AG09319 (cell line): Measurements from ENCODE around the gene GAS6.
"Not testable (repeated sequence)": the region's sequence is repeated elsewhere in the genome, so short reads cannot be mapped to it uniquely, and the experiment has no call there.

ENCODE experiments used
- DNase-seq: peaks from one replicate; pipeline ENCODE4 v3.0.0-alpha.2; 2010; ENCODE audit warnings: low read depth; ENCODE audit errors: extremely low read depth
- CTCF ChIP-seq: IDR thresholded peaks from 2 replicates; pipeline ENCODE4 v1.5.1; 2011; ENCODE audit warnings: low read depth, mild to moderate bottlenecking, inconsistent platforms, low read length, moderate library complexity

GAS6 gene

DNA sequence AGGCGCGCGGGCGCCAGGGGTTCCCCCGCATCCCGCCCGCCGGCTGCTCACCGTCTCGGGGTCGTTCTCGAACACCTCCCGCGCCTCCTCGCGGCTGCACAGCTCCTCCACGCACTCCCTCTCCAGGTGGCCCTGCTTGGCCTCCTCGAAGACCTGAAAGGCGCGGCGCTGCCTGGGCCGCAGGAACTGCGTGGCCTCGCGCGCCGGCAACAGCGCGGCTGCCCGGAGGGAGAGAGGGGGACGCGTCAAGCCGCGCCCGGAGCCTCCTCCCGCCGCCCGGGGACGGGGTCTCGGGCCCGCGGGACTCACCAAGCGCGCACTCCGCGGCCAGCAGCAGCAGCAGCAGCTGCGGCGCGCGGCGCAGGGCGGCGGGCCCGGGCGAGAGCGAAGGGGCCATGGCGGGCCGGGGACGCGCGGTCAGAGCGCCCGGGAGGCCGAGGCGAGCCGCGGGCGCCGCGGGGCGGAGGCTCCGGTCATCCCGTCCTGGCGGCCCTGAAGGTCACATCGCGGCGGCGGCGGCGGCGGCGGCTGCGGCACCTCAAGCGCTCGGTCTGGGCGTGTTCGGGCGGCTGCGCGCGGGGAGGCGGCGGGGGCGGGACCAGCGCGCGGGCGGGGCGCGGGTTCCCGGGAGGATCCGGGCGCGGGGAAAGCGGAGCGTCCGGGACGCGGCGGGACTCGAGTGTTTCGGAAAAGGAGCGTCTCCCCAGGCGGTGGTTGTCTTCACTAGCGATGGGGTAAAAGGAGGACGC is at the start of gene GAS6:
TSS of gene GAS6 (minus strand) at position 553 of the 749 bp plus-strand sequence. CDS start at position 397, 156 bp downstream.
- TF ChIP-seq CTCF = no peak
- no peak for DNase-seq

DNA sequence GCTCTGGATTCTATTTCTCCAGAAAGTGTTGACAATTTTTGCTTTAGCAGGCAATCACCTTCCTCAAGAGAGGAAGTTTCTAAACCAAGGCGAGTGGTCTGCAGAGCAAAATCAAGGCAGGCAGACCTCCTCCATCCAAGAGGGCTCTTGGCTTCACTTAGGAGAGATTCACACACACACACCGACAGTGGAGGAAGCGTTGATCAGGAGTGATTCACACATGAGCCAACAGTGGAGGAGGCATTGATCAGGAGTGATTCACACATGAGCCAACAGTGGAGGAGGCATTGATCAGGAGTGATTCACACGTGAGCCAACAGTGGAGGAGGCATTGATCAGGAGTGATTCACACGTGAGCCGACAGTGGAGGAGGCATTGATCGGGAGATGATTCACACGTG is 49.5 kb upstream of the GAS6 start:
- not testable (repeated sequence) for DNase-seq

- DNase-seq = no peak
- no peak for TF ChIP-seq CTCF
These were observed 48.7 kb upstream of the GAS6 start for GRCh38 chr13:113912596-113912995.

- TF ChIP-seq CTCF = no peak
- DNase-seq = no peak
These were observed 44.0 kb upstream of the GAS6 start for GRCh38 chr13:113907635-113908617.

DNA sequence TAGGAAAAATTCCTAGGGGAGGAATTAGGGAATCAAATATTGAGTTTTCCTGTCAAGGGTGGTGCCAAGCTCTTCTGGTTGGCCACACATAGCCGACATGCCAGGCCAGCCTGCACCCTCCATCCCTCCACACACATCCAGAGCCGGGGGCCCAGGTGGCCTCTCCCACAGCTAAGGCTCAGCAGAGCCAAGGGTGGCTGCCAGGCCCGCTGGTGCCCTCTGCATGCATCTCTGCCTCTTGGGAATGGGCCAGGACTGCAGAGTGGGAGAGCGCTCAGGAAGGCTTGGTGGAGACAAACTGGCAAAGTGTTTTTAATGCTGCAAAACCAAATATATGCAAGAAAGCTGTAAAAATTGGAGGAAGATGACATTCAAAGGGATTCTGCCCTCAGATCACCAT is 42.7 kb upstream of the GAS6 start:
- no peak for DNase-seq
- no peak for TF ChIP-seq CTCF

GRCh38 chr13:113905942-113906341 is 42.1 kb upstream of the GAS6 start:
- no peak for TF ChIP-seq CTCF
- no peak for DNase-seq

GRCh38 chr13:113905018-113905417 is 41.1 kb upstream of the GAS6 start:
- no peak for DNase-seq
- TF ChIP-seq CTCF = no peak
